PC-3 (cell line): ENCODE measurements around the gene MKLN1. TPM values are rescaled to one million over a fixed set of nuclear protein-coding genes. Genes with fewer than 3 reads are reported as not detected.

Experiments
- ATAC-seq: fragments of 200-7000 bp; cut with Tn5 transposase; 2 replicates; pipeline ENCODE4 v1.9.1; 2020; ENCODE audit warnings: mild to moderate bottlenecking, moderate library complexity
- BruUV-seq: library from RNA; stranded (reverse); fragments of 400-500 nt; replicated peaks from 2 replicates; lab custom pipeline; 2021; lab: Mats Ljungman, UMichigan
- CTCF ChIA-PET: fragments of 300-600 bp; sonication (Branson Sonifier 250); formaldehyde crosslinking; loops from one replicate; lab custom pipeline; 2022; ENCODE audit warnings: antibody characterized with exemption; lab: Charles Lee
- POLR2A ChIA-PET: fragments of 300-600 bp; sonication (Branson Sonifier 250); formaldehyde crosslinking; loops from one replicate; lab custom pipeline; 2022; ENCODE audit warnings: antibody characterized with exemption; ENCODE audit not compliant: unreplicated experiment; lab: Charles Lee
- DNase-seq: peaks from one replicate; pipeline ENCODE4 v3.0.0-alpha.2; 2015
- H2AFZ ChIP-seq: fragments of 300-600 bp; sonication (generic); 2 replicates; pipeline ENCODE4 v1.6.0; 2016; ENCODE audit warnings: antibody characterized with exemption, low read length
- H3F3A ChIP-seq: fragments of 300-600 bp; sonication (generic); one replicate; pipeline ENCODE4 v1.6.0; 2017; ENCODE audit warnings: antibody characterized with exemption, low read length, control low read depth, mild to moderate bottlenecking; ENCODE audit not compliant: unreplicated experiment
- H3K27ac ChIP-seq: fragments of 300-600 bp; sonication (generic); 2 replicates; pipeline ENCODE4 v1.5.1; 2016; ENCODE audit warnings: mild to moderate bottlenecking, low read length
- H3K27me3 ChIP-seq: fragments of 300-600 bp; sonication (generic); 2 replicates; pipeline ENCODE4 v1.6.1; 2016; ENCODE audit warnings: low read length, mixed read lengths
- H3K36me3 ChIP-seq: fragments of 300-600 bp; sonication (generic); 2 replicates; pipeline ENCODE4 v1.6.1; 2016; ENCODE audit warnings: low read depth, mixed run types, low read length, mixed read lengths
- H3K4me1 ChIP-seq: fragments of 300-600 bp; sonication (generic); 2 replicates; pipeline ENCODE4 v1.5.1; 2016; ENCODE audit warnings: low read length; ENCODE audit not compliant: insufficient read depth
- H3K4me2 ChIP-seq: fragments of 300-600 bp; sonication (generic); 2 replicates; pipeline ENCODE4 v1.6.0; 2016; ENCODE audit warnings: low read length
- H3K4me3 ChIP-seq: fragments of 300-600 bp; sonication (generic); 2 replicates; pipeline ENCODE4 v1.5.1; 2016; ENCODE audit warnings: mild to moderate bottlenecking, low read length, mixed read lengths
- H3K79me2 ChIP-seq: fragments of 300-600 bp; sonication (generic); 2 replicates; pipeline ENCODE4 v1.6.1; 2017; ENCODE audit warnings: low read length, mixed read lengths
- H3K9ac ChIP-seq: fragments of 300-600 bp; sonication (generic); 2 replicates; pipeline ENCODE4 v1.6.0; 2016; ENCODE audit warnings: mild to moderate bottlenecking, low read length
- H3K9me2 ChIP-seq: fragments of 300-600 bp; sonication (generic); replicated peaks from 2 replicates; pipeline ENCODE4 v1.6.1; 2016; ENCODE audit warnings: mixed run types, low read length, mixed read lengths
- H3K9me3 ChIP-seq: fragments of 300-600 bp; sonication (generic); 2 replicates; pipeline ENCODE4 v1.6.1; 2016; ENCODE audit warnings: low read length, mixed read lengths
- H4K20me1 ChIP-seq: fragments of 300-600 bp; sonication (generic); 2 replicates; pipeline ENCODE4 v1.6.1; 2016; ENCODE audit warnings: low read length, mixed read lengths
- EZH2 ChIP-seq: fragments of 300-600 bp; sonication (generic); IDR thresholded peaks from one replicate; pipeline ENCODE4 v1.6.1; 2017; ENCODE audit warnings: antibody characterized with exemption, mild to moderate bottlenecking, low read length; ENCODE audit not compliant: unreplicated experiment
- EZH2phosphoT487 ChIP-seq: fragments of 300-600 bp; sonication (generic); IDR thresholded peaks from 2 replicates; pipeline ENCODE4 v1.6.1; 2018; ENCODE audit warnings: mild to moderate bottlenecking, antibody characterized with exemption, low read length, borderline replicate concordance
- intact Hi-C: fragments of 100-400 bp; cut with micrococcal nuclease; formaldehyde crosslinking; loops from 2 replicates; pipeline ENCODE4 v1.9.0; 2023
- total RNA-seq: library from RNA; depleted of rRNA; stranded (reverse); fragments of >200 nt; gene quantifications from 2 replicates; pipeline ENCODE4 v1.2.3, GENCODE V29; 2014
- TF ChIP-seq, protein P1 (sequence below): fragments of 300-600 bp; sonication (generic); conservative IDR thresholded peaks from 2 replicates; pipeline ENCODE4 v1.5.1; 2017; ENCODE audit warnings: antibody characterized with exemption, low read depth, mild to moderate bottlenecking, low read length

The MKLN1 gene
- total RNA-seq, 1 experiment from 2014 or later, result 16.3 TPM

DNA sequence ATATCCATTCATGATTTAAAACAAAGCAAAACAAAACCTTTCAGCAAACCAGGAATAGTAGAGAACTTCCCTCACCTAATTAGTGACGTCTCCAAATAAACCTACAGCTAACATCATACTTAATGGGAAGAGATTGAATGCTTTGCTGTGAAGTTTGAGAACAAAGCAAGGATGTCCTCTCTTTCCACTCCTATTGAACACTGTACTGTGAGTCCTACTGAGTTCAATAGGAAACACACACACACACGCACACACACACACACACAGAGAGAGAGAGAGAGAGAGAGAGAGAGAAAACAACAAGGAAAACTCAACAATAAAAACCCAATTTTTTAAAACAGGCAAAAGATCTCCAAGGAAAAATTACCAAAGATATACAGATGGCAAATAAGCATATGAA lies 196.4 kb downstream of the MKLN1 start:
- Histone ChIP-seq H3F3A (no peaks in the 10 kb centered on the region), H3K9ac (no peak overlapping the region), H3K9me2 (no peaks in the 10 kb centered on the region), H2AFZ (no peak overlapping the region), H3K79me2 (peaks cover 76% of the 10 kb centered on the region), H3K27me3 (no peaks in the 10 kb centered on the region), H3K9me3 (no peaks in the 10 kb centered on the region), H3K4me3 (no peak overlapping the region), H3K27ac (no peak overlapping the region), H4K20me1 (no peaks in the 10 kb centered on the region), H3K36me3 (no peaks in the 10 kb centered on the region), H3K4me2 (no peak overlapping the region), H3K4me1 (peaks cover 40% of the 10 kb centered on the region)
- intact Hi-C loops, result loop anchor here (2.0 kb wide), 1 partner anchor 15 kb away; no protein-coding TSS in a partner anchor
- ChIA-PET CTCF (no interaction called here), POLR2A (no interaction called here)
- TF ChIP-seq, protein P1, sequence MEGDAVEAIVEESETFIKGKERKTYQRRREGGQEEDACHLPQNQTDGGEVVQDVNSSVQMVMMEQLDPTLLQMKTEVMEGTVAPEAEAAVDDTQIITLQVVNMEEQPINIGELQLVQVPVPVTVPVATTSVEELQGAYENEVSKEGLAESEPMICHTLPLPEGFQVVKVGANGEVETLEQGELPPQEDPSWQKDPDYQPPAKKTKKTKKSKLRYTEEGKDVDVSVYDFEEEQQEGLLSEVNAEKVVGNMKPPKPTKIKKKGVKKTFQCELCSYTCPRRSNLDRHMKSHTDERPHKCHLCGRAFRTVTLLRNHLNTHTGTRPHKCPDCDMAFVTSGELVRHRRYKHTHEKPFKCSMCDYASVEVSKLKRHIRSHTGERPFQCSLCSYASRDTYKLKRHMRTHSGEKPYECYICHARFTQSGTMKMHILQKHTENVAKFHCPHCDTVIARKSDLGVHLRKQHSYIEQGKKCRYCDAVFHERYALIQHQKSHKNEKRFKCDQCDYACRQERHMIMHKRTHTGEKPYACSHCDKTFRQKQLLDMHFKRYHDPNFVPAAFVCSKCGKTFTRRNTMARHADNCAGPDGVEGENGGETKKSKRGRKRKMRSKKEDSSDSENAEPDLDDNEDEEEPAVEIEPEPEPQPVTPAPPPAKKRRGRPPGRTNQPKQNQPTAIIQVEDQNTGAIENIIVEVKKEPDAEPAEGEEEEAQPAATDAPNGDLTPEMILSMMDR, result no peak
- no peak for TF ChIP-seq EZH2phosphoT487
- no peak for TF ChIP-seq EZH2
- no peak for DNase-seq
- BruUV-seq, result no TSS peak
- ATAC-seq, result no peak

GRCh38 chr7:131524703-131525102 lies 197.0 kb downstream of the MKLN1 start:
- Histone ChIP-seq H3F3A (no peaks in the 10 kb centered on the region), H3K9me3 (no peaks in the 10 kb centered on the region), H3K4me3 (no peak overlapping the region), H4K20me1 (no peaks in the 10 kb centered on the region), H3K9ac (no peak overlapping the region), H3K27ac (no peak overlapping the region), H3K36me3 (no peaks in the 10 kb centered on the region), H3K4me2 (no peak overlapping the region), H2AFZ (no peak overlapping the region), H3K9me2 (no peaks in the 10 kb centered on the region), H3K4me1 (peaks cover 40% of the 10 kb centered on the region), H3K27me3 (no peaks in the 10 kb centered on the region), H3K79me2 (peaks cover 71% of the 10 kb centered on the region)
- ChIA-PET CTCF (no interaction called here), POLR2A (no interaction called here)
- intact Hi-C loops, result loop anchor here (2.0 kb wide), 1 partner anchor 14 kb away; no protein-coding TSS in a partner anchor
- TF ChIP-seq EZH2phosphoT487 (no peak), EZH2 (no peak)
- TF ChIP-seq, protein P1, result no peak
- ATAC-seq (no peak), DNase-seq (no peak)
- no TSS peak for BruUV-seq

DNA sequence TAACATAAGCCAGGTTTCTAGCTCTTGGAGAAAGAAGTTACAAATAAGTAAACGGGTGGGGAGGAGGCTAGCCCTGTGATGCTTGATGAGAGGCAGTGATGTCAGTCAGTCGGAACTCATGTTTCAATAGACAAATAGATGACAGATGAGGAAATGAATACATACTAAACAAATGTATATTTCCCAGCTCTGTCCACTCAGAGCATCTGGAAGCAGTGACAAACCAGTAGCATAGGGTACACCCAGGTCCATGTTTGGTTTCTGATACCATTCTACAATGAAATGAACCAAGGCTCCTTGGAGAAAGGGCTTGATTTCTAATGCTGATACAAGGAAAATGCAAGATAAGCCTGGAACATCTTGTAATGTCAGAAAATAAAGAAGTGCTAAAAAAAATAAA lies 198.1 kb downstream of the MKLN1 start:
- Histone ChIP-seq H4K20me1 (no peaks in the 10 kb centered on the region), H3K9me2 (no peaks in the 10 kb centered on the region), H3K27me3 (no peaks in the 10 kb centered on the region), H3K27ac (peak overlapping the region; percentile 60), H3F3A (no peaks in the 10 kb centered on the region), H3K79me2 (peaks cover 60% of the 10 kb centered on the region), H3K9ac (no peak overlapping the region), H3K36me3 (no peaks in the 10 kb centered on the region), H3K4me2 (peak overlapping the region; percentile 45), H2AFZ (no peak overlapping the region), H3K4me1 (peaks cover 40% of the 10 kb centered on the region), H3K4me3 (no peak overlapping the region), H3K9me3 (no peaks in the 10 kb centered on the region)
- TF ChIP-seq EZH2phosphoT487, result no peak
- TF ChIP-seq EZH2, result no peak
- TF ChIP-seq, protein P1, result no peak
- intact Hi-C loops, result loop anchor here (2.0 kb wide), 1 partner anchor 13 kb away; no protein-coding TSS in a partner anchor
- no TSS peak for BruUV-seq
- POLR2A ChIA-PET, result interaction anchor here (0.6 kb wide), 1 partner anchor 138 kb away, joined by 3 read pairs; no protein-coding TSS in a partner anchor
- CTCF ChIA-PET, result interaction anchor here (0.6 to 1.0 kb wide), 2 partner anchors 100 to 141 kb away, joined by 3 to 4 read pairs; no protein-coding TSS in a partner anchor
- DNase-seq (peak; percentile 77), ATAC-seq (peak; percentile 79)
